LoVo (cell line): ENCODE measurements around the gene HOXA3.

Source experiments
- DNase-seq: peaks from one replicate; pipeline ENCODE4 v3.0.0-alpha.2; 2016; ENCODE audit warnings: low spot score

The HOXA3 gene

DNA sequence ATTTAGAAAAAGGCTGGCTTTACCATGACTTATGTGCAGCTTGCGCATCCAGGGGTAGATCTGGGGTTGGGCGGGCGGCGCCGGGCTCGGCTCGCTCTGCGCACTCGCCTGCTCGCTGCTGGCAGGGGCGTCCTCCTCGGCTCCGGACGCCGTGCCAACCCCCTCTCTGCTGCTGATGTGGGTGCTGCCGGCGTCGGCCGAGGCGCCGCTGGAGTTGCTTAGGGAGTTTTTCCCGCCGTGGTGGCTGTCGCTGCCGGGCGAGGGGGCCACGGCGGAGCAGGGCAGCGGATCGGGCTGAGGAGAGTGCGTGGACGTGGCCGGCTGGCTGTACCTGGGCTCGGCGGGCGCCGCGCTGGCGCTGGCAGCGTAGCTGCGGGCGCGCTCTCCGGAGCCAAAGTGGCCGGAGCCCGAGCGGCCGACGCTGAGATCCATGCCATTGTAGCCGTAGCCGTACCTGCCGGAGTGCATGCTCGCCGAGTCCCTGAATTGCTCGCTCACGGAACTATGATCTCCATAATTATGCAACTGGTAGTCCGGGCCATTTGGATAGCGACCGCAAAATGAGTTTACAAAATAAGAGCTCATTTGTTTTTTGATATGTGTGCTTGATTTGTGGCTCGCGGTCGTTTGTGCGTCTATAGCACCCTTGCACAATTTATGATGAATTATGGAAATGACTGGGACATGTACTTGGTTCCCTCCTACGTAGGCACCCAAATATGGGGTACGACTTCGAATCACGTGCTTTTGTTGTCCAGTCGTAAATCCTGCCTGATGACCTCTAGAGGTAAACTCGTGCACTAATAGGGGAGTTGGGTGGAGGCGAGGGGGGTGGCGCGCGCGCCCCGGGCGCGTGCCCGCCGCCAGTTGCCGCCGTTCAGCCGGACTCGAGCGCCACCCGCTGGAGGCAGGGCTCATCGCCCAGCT is 9.1 kb downstream of the HOXA3 start, which contains the start of gene HOXA5:
Gene HOXA5, minus strand, starts transcription at position 659 of the 927 bp plus-strand sequence. Its CDS starts 74 bp downstream, at position 585.
- DNase-seq: no peak

DNA sequence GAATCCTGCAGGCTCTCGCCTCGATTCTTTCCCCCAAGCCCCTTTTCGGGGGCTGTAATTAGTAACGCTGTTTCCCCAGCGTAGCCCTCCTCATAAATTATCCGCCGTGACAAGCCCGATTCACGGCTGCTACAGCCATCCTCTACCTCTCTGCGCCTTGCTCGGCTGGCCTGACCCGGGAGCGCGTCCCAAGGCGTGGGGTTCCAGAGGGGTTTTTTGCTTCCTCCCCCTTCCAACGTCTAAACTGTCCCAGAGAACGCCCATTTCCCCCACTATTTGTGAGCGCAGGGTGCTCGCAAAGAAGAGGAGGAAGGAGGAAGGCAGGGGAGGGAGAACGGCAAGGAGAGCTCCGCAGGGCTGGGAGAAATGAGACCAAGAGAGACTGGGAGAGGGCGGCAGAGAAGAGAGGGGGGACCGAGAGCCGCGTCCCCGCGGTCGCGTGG is 9.8 kb downstream of the HOXA3 start:
- no peak for DNase-seq

GRCh38 chr7:27141923-27142579 is 10.3 kb downstream of the HOXA3 start:
- DNase-seq: no peak

- no peak for DNase-seq
Measured at GRCh38 chr7:27141137-27141922, 11.1 kb downstream of the HOXA3 start.

GRCh38 chr7:27140126-27140857 is 12.1 kb downstream of the HOXA3 start:
- DNase-seq: peak; percentile 56

DNA sequence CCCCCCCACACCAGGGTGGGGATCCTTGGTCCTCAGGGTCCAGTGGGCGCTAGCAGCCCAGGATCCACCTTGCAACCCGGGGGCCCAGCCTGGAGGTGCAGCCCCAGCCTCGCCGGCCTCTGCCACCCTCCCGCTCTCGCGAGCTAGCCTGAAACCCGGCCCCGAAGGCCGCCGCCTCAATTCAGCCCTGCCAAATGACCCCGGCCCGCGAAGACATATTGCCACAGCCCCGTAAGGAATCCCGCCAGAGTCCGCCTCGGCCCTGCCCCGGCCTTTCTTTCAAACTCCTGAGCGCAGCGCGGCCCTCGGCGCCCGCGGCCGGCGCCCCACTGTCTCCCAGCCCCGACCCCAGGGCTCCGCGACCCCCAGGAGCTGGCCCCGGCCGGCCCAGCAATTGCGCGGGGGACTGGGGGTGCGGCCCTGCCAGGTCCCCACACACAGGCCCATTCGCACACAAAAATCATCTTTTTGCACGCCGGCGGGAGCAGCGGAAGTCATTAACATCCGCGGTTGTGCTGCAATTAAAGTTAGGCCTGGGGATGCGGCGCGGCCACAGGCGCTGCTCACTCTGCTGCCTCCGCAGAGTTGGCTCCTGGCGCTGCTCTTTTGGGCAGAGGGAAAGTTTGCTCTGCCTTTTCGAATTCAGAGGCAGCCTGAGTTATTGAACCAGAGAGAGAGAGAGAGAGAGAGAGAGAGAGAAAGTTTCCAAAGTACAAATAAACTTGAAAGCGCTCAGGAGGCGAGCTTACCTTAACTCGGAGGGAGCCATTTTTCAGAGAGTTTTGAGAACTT is 12.9 kb downstream of the HOXA3 start:
- no peak for DNase-seq

GRCh38 chr7:27138985-27139333 is 13.4 kb downstream of the HOXA3 start:
- DNase-seq: no peak

DNA sequence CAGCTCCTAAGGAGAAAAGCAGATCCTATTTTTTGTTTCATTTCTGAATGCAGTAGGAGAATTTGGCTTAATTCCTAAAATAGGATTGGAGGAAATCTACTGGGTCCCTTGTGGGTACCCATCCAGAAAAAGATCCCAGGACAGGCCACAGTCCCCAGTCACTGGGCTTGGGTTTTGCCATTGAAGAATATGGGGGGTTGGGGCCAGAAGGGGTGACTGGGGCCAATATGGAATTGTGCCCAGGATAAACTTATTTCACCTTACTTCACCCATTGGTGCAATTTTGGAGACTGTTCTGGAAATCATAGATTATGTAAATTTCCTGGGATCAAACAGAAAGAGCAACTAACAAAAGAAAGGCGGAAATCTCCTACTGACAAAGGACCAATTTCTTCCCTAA is 13.9 kb downstream of the HOXA3 start:
- DNase-seq: no peak

- DNase-seq: no peak
Measured at GRCh38 chr7:27137640-27138315, 14.6 kb downstream of the HOXA3 start.

DNA sequence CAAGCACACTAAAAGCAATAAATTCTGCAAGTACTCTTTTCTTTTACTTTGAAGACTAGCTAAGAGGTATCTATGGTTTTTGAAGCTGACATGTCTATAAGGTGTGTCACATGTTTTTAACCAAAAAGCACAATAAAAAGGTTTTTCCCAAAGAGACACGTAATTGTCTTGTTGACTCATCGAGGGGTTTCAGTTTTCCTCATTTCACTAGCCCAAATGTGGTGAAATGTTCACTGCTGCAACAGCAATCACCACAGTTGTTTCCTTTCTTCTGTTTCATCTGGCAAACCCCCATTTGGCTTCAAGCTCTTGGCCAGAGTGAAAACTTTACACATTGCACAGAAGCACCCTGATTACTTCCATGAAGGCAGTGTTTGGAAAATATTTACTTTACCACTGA is 18.0 kb downstream of the HOXA3 start:
- peak; percentile 64 for DNase-seq

- DNase-seq: no peak
Measured at GRCh38 chr7:27133409-27134231, 18.8 kb downstream of the HOXA3 start.

- DNase-seq: no peak
Measured at GRCh38 chr7:27132978-27133377, 19.4 kb downstream of the HOXA3 start.

GRCh38 chr7:27132214-27132613 is 20.2 kb downstream of the HOXA3 start:
- DNase-seq: no peak

- DNase-seq: no peak
Measured at GRCh38 chr7:27131390-27131819, 21.0 kb downstream of the HOXA3 start.

DNA sequence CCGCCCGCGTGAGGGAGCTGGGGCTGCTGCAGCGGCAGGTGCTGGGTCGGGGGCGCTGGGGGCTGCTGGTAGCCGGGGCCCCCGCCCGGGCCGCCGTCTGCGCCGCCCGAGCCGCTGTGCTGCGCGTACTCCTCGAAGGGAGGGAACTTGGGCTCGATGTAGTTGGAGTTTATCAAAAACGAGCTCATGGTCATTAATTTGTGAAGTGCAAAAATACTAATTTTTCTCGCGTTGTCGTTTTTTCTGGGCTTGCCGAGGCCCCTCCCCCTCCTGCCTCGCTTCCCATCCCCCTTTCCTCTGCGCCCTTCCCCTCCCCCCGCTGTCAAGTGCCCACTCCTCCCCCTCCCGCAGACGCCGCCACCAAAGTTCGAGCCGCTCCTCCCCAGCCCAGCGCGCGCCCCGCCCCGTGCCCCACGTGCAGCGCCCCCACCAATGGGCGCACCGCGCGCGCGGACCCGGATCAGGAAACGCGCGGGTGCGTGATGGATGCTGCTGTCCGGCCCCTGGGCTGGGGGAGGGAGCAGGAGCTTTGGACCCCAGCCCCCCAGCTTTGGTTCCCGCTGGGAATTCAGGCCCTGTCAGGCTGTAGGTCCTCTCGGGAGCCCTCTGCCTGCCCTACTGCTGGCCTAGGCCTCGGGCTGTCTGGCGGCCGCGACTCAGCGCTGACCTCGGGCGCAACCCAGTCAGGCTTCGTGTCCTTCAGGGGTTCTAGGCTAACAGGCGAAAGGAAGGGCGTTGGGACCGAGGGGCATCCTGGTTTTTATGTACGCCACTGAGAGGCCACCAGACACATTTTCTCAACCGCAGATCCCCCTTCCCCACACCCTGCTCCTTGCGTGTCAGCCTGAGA is 21.6 kb downstream of the HOXA3 start, which contains the start of gene HOXA4:
Gene HOXA4, minus strand, starts transcription at position 218 of the 850 bp plus-strand sequence. Its CDS starts 24 bp downstream, at position 194.
- DNase-seq: peak; percentile 93

DNA sequence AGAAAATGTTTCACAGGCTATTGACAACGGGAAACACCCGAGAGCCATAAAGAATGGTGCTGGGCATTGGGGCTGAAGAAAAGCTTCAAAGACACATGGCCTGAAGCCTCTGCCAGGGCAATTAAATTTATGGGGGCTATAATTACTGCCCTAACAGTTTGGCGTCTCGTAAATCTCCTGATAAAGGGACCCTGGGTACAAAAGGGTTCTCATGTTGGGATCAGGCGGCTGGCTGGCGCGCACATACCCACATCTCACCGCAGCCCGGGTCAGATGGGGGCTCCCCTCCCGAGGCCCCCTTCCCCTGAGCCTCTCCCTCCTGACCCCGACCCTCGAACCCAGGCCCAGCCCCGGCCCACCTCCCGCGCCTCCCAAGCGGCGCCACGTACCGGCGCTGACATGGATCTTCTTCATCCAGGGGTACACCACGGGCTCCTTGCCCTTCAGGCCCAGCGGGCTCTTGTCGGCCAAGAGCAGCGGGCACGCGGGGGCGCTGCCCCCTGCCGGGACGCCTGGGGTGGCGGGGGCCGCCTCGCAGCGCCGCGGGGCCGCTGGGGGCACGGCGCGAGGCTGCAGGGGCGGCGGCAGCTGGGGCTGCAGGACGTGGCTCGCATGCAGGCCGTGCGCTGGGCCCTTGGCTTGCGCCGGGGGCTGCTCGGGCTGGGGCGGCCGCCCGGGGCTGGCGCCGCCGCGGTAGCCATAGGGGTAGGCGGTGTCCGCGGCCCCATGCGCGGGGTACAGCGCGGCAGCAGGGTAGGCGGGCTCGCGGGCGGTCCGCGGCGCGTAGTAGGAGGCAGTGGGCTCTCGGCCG is 22.4 kb downstream of the HOXA3 start:
- peak; percentile 36 for DNase-seq
